ENCODE measurements around the gene PI4KA. TPM values are rescaled to one million over a fixed set of nuclear protein-coding genes. Genes with fewer than 3 reads are reported as not detected.

The PI4KA gene
- total RNA-seq, 3 donors from 2014 or later (not counting 1 experiment from before 2014, with no cell fraction given), result 208 to 233 (median 215) TPM

DNA sequence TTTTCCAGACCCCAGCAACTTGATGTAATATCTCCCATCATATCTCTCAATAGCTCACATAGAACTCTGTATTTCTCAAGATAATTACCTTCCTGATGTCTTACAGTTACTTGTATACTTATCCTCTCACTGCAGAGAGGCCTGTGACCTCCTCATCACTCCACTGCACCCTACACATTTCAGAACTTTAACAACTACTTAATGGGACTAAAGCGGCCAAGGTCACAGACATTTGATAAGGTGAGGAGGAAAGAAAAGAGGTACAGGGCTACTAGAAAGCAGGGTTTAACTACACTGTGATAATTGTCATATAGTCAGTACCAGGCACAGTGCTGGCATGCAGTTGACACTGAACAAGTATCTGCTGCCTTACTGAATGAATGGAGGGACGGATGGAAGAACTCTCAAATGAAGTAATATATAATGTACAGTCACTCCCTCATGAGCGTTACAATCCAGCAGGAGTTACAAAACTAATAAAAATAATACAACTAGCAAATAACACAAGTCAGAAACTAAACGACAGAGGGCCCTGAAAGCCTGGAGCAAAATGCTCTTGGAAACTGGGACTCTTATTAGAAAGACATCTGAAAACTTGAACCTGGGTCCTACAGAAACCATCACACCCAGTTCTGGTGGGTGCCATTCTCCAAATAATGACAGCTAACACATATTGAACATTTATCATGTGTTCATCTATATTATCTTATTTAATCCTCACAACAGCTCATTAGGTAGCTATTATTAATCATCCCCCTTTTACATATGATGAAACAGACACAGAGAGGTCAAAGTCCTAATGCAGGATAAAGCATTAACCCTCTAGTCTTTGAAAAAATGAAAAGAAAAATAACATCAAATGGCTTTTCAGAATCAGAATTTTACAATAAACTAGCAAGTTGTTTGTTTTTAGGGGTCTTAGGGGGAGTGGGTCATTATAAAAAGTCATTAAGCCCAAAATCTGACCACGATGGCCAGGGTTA lies 14.3 kb downstream of the PI4KA start:
- H3K9me3 Mint-ChIP-seq, result no peaks in the 10 kb centered on the region
- TF ChIP-seq, protein P1, sequence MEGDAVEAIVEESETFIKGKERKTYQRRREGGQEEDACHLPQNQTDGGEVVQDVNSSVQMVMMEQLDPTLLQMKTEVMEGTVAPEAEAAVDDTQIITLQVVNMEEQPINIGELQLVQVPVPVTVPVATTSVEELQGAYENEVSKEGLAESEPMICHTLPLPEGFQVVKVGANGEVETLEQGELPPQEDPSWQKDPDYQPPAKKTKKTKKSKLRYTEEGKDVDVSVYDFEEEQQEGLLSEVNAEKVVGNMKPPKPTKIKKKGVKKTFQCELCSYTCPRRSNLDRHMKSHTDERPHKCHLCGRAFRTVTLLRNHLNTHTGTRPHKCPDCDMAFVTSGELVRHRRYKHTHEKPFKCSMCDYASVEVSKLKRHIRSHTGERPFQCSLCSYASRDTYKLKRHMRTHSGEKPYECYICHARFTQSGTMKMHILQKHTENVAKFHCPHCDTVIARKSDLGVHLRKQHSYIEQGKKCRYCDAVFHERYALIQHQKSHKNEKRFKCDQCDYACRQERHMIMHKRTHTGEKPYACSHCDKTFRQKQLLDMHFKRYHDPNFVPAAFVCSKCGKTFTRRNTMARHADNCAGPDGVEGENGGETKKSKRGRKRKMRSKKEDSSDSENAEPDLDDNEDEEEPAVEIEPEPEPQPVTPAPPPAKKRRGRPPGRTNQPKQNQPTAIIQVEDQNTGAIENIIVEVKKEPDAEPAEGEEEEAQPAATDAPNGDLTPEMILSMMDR (IDR thresholded peaks at IDR 0.05), result no peak
- no peaks in the 10 kb centered on the region for H3K27me3 Mint-ChIP-seq (ENCODE audit: low read depth in 2 of 2)

DNA sequence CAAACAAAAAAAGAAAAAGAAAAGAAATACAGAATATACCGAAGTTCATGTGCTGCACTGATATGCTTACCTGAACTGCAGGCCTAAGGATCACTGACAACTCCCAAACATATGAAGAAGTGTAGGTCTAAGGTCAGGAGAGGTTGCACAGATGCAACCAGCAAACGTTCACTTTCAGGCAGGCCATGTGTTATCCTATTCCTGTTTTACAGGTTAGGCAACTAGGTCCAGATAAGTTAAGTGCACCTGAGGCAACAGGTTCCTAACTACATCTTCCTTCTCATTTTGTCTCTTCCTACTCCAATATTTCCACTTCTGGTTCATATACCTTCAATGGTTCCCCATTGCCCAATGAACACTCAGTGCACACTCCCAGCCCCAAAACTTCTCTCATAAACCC lies 15.1 kb downstream of the PI4KA start:
- intact Hi-C loops (cut with micrococcal nuclease), result no loop called here
- no peaks in the 10 kb centered on the region for H3K9me3 Mint-ChIP-seq
- H3K4me3 ChIP-seq (ENCODE audit: low read length), result no peak overlapping the region
- ATAC-seq (no peak), DNase-seq (no peak)
- TF ChIP-seq, protein P1 (IDR thresholded peaks at IDR 0.05), result no peak
- no peak overlapping the region for H3K4me3 Mint-ChIP-seq
- no peaks in the 10 kb centered on the region for H3K9me3 ChIP-seq (ENCODE audit: control insufficient read depth, insufficient read depth, low read length)
- peaks cover 18% of the 10 kb centered on the region for H3K4me1 ChIP-seq (ENCODE audit: control insufficient read depth, insufficient read depth, low read length)
- 60% methylated on average over 1 of the region's 2 CpGs for WGBS (ENCODE audit: insufficient coverage)
- H3K27me3 Mint-ChIP-seq (ENCODE audit: low read depth in 2 of 2), result no peaks in the 10 kb centered on the region
- H3K27ac Mint-ChIP-seq, result peak overlapping the region; percentile 3
- peaks cover 43 to 48% of the 10 kb centered on the region in 2 donors for H3K4me1 Mint-ChIP-seq
- no peaks in the 10 kb centered on the region for H3K36me3 Mint-ChIP-seq
- H3K27ac ChIP-seq (ENCODE audit: low read length), result no peak overlapping the region
- H3K27me3 ChIP-seq (ENCODE audit: control insufficient read depth, insufficient read depth, low read length), result no peaks in the 10 kb centered on the region
- no peaks in the 10 kb centered on the region for H3K36me3 ChIP-seq (ENCODE audit: control insufficient read depth, insufficient read depth, low read length)

More for the DNA sequence above, 14.3 kb downstream of the PI4KA start:
- Mint-ChIP-seq H3K36me3 (no peaks in the 10 kb centered on the region), H3K4me1 (peaks cover 48 to 51% of the 10 kb centered on the region in 2 donors), H3K27ac (peak overlapping the region; percentile 3), H3K4me3 (no peak overlapping the region)
- WGBS (ENCODE audit: insufficient coverage), result 98% methylated on average over 5 of the region's 5 CpGs
- Histone ChIP-seq H3K4me1 (ENCODE audit: control insufficient read depth, insufficient read depth, low read length) (peaks cover 16% of the 10 kb centered on the region), H3K27ac (ENCODE audit: low read length) (no peak overlapping the region), H3K36me3 (ENCODE audit: control insufficient read depth, insufficient read depth, low read length) (no peaks in the 10 kb centered on the region), H3K27me3 (ENCODE audit: control insufficient read depth, insufficient read depth, low read length) (no peaks in the 10 kb centered on the region), H3K4me3 (ENCODE audit: low read length) (no peak overlapping the region), H3K9me3 (ENCODE audit: control insufficient read depth, insufficient read depth, low read length) (no peaks in the 10 kb centered on the region)
- ATAC-seq, result no peak
- intact Hi-C loops (cut with micrococcal nuclease), result no loop called here
- DNase-seq, result no peak

DNA sequence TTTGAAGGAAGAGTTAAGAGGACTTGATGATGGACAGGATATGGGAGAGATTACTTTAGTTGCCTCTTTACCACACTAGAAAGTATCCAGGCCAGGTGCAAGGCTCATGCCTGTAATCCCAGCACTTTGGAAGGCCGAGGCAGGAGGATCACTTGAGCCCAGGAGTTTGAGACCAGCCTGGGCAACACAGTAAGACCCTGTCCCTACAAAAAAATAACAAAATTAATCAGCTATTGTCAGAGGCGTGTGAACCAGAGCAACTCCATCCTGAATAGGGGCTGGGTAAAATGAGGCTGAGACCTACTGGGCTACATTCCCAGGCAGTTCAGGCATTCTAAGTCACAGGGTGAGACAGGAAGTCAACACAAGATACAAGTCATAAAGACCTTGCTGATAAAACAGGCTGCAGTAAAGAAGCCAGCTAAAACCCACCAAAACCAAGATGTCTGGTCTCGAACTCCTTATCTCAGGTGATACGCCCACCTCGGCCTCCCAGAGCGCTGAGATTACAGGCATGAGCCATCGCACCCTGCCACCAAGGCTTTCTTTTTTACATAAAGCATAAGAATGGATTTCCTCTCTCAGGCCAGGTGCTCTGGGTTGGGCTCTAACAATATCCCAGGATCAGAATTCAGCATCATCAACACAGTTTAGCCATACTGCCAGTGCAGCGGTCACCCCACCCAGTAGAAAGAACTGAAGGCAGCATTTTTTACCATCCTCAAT lies 17.8 kb downstream of the PI4KA start:
- Histone ChIP-seq H3K36me3 (ENCODE audit: control insufficient read depth, insufficient read depth, low read length) (no peaks in the 10 kb centered on the region), H3K4me1 (ENCODE audit: control insufficient read depth, insufficient read depth, low read length) (peaks cover 27% of the 10 kb centered on the region), H3K27me3 (ENCODE audit: control insufficient read depth, insufficient read depth, low read length) (no peaks in the 10 kb centered on the region), H3K9me3 (ENCODE audit: control insufficient read depth, insufficient read depth, low read length) (no peaks in the 10 kb centered on the region), H3K27ac (ENCODE audit: low read length) (no peak overlapping the region), H3K4me3 (ENCODE audit: low read length) (no peak overlapping the region)
- intact Hi-C loops (cut with micrococcal nuclease), result no loop called here
- ATAC-seq, result no peak
- WGBS (ENCODE audit: insufficient coverage), result 70% methylated on average over 8 of the region's 8 CpGs
- no peak overlapping the region for H3K4me3 Mint-ChIP-seq
- no peaks in the 10 kb centered on the region for H3K9me3 Mint-ChIP-seq
- H3K36me3 Mint-ChIP-seq, result no peaks in the 10 kb centered on the region
- TF ChIP-seq, protein P1 (IDR thresholded peaks at IDR 0.05), result no peak
- H3K27ac Mint-ChIP-seq, result peak overlapping the region; percentile 5 to 65
- no peak for DNase-seq
- H3K4me1 Mint-ChIP-seq, result peaks cover 43 to 49% of the 10 kb centered on the region in 2 donors
- no peaks in the 10 kb centered on the region for H3K27me3 Mint-ChIP-seq (ENCODE audit: low read depth in 2 of 2)

Measured in natural killer cell (primary cell).